H9 (cell line): ENCODE measurements around the gene TMEM125. TPM values are rescaled to one million over a fixed set of nuclear protein-coding genes. Genes with fewer than 3 reads are reported as not detected.

Experiments
- DNase-seq: peaks from one replicate; pipeline ENCODE4 v3.0.0-alpha.2; 2017
- H2AFZ ChIP-seq: one replicate; pipeline ENCODE4 v1.6.1; 2013; ENCODE audit warnings: mild to moderate bottlenecking, low read length, control low read depth, moderate library complexity
- H2AK5ac ChIP-seq: 2 replicates; pipeline ENCODE4 v1.6.1; 2013; ENCODE audit warnings: low read length, control low read depth, mixed read lengths; ENCODE audit not compliant: insufficient read length
- H2BK120ac ChIP-seq: one replicate; pipeline ENCODE4 v1.6.1; 2013; ENCODE audit warnings: low read depth, mild to moderate bottlenecking, low read length, control low read depth, inconsistent platforms; ENCODE audit not compliant: poor library complexity, severe bottlenecking
- H2BK12ac ChIP-seq: 2 replicates; pipeline ENCODE4 v1.6.1; 2013; ENCODE audit warnings: low read length, control low read depth, mixed read lengths, low read depth; ENCODE audit not compliant: insufficient read length
- H2BK15ac ChIP-seq: 2 replicates; pipeline ENCODE4 v1.6.1; 2013; ENCODE audit warnings: low read depth, low read length, control low read depth
- H2BK20ac ChIP-seq: one replicate; pipeline ENCODE4 v1.6.1; 2013; ENCODE audit warnings: low read depth, mild to moderate bottlenecking, low read length, control low read depth, inconsistent platforms; ENCODE audit not compliant: poor library complexity, severe bottlenecking
- H2BK5ac ChIP-seq: 2 replicates; pipeline ENCODE4 v1.6.1; 2013; ENCODE audit warnings: low read length, control low read depth, mixed read lengths; ENCODE audit not compliant: insufficient read length
- H3K14ac ChIP-seq: 2 replicates; pipeline ENCODE4 v1.6.1; 2013; ENCODE audit warnings: low read length, control low read depth; ENCODE audit not compliant: insufficient read depth
- H3K18ac ChIP-seq: 2 replicates; pipeline ENCODE4 v1.6.1; 2013; ENCODE audit warnings: low read depth, mild to moderate bottlenecking, mixed read lengths, low read length, control low read depth; ENCODE audit not compliant: insufficient read length
- H3K23ac ChIP-seq: 2 replicates; pipeline ENCODE4 v1.6.1; 2013; ENCODE audit warnings: low read length, control low read depth, mixed read lengths, low read depth; ENCODE audit not compliant: insufficient read length
- H3K23me2 ChIP-seq: 2 replicates; pipeline ENCODE4 v1.6.1; 2013; ENCODE audit warnings: low read depth, mild to moderate bottlenecking, mixed read lengths, low read length, control low read depth; ENCODE audit not compliant: insufficient read length, poor library complexity, severe bottlenecking
- H3K27ac ChIP-seq: 2 replicates; pipeline ENCODE4 v1.5.1; 2013; ENCODE audit warnings: low read length, control low read depth, mixed read lengths, low read depth; ENCODE audit not compliant: insufficient read length
- H3K27me3 ChIP-seq: 2 replicates; pipeline ENCODE4 v1.6.1; 2013; ENCODE audit warnings: low read length, control low read depth, inconsistent platforms; ENCODE audit not compliant: insufficient read depth
- H3K4ac ChIP-seq: 2 replicates; pipeline ENCODE4 v1.6.1; 2013; ENCODE audit warnings: low read depth, mild to moderate bottlenecking, control low read depth, inconsistent platforms, low read length, moderate library complexity
- H3K4me1 ChIP-seq: 2 replicates; pipeline ENCODE4 v1.6.1; 2013; ENCODE audit warnings: low read length, control low read depth, inconsistent platforms; ENCODE audit not compliant: insufficient read depth
- H3K4me2 ChIP-seq: 2 replicates; pipeline ENCODE4 v1.6.1; 2013; ENCODE audit warnings: low read length, control low read depth, mixed read lengths; ENCODE audit not compliant: insufficient read length, insufficient read depth
- H3K56ac ChIP-seq: 2 replicates; pipeline ENCODE4 v1.6.1; 2013; ENCODE audit warnings: low read depth, mild to moderate bottlenecking, mixed read lengths, low read length, control low read depth; ENCODE audit not compliant: insufficient read length
- H3K79me1 ChIP-seq: 2 replicates; pipeline ENCODE4 v1.6.1; 2013; ENCODE audit warnings: low read depth, mild to moderate bottlenecking, moderate library complexity, low read length, control low read depth, inconsistent platforms; ENCODE audit not compliant: insufficient read depth, poor library complexity, severe bottlenecking
- H3K79me2 ChIP-seq: 2 replicates; pipeline ENCODE4 v1.6.1; 2013; ENCODE audit warnings: low read length, control low read depth, inconsistent platforms; ENCODE audit not compliant: insufficient read depth
- H3K9ac ChIP-seq: 2 replicates; pipeline ENCODE4 v1.6.1; 2013; ENCODE audit warnings: low read length, control low read depth, mixed read lengths; ENCODE audit not compliant: insufficient read length; ENCODE audit errors: extremely low read depth
- H3K9me3 ChIP-seq: one replicate; pipeline ENCODE4 v1.6.1; 2013; ENCODE audit warnings: low read depth, low read length, inconsistent platforms; ENCODE audit not compliant: control insufficient read depth
- H3T11ph ChIP-seq: one replicate; pipeline ENCODE4 v1.6.1; 2013; ENCODE audit warnings: mild to moderate bottlenecking, low read length, control low read depth, inconsistent platforms
- H4K20me1 ChIP-seq: one replicate; pipeline ENCODE4 v1.6.1; 2013; ENCODE audit not compliant: control insufficient read depth, insufficient read length, insufficient read depth
- H4K5ac ChIP-seq: 2 replicates; pipeline ENCODE4 v1.6.1; 2013; ENCODE audit warnings: low read depth, mild to moderate bottlenecking, mixed read lengths, low read length, control low read depth; ENCODE audit not compliant: insufficient read length
- H4K8ac ChIP-seq: replicated peaks from 2 replicates; pipeline ENCODE4 v1.6.1; 2013; ENCODE audit warnings: low read length, control low read depth, mixed read lengths, low read depth; ENCODE audit not compliant: insufficient read length
- H4K91ac ChIP-seq: 2 replicates; pipeline ENCODE4 v1.6.1; 2013; ENCODE audit warnings: low read depth, mild to moderate bottlenecking, moderate library complexity, mixed read lengths, low read length, control low read depth; ENCODE audit not compliant: insufficient read length
- H3K27ac Mint-ChIP-seq, 3 experiments: 2 replicates in 2 of 3; 3 replicates in 1 of 3; pipeline ENCODE4 v1.8.0; 2020 to 2021; ENCODE audit warnings: mixed read lengths in 3 of 3, mild to moderate bottlenecking in 1 of 3, moderate library complexity in 1 of 3
- H3K27me3 Mint-ChIP-seq: 2 replicates; pipeline ENCODE4 v1.8.0; 2021; ENCODE audit warnings: low read depth, mild to moderate bottlenecking, moderate library complexity, mixed read lengths
- H3K36me3 Mint-ChIP-seq, 3 experiments: 2 replicates in 2 of 3; 3 replicates in 1 of 3; pipeline ENCODE4 v1.8.0; 2020 to 2021; ENCODE audit warnings: low read depth in 3 of 3, mixed read lengths in 3 of 3; ENCODE audit not compliant: insufficient read depth in 1 of 3
- H3K4me1 Mint-ChIP-seq, 2 experiments: 2 replicates each; pipeline ENCODE4 v1.8.0; 2020; ENCODE audit warnings: mixed read lengths in 2 of 2
- H3K4me3 Mint-ChIP-seq, 2 experiments: 2 replicates in 1 of 2; 3 replicates in 1 of 2; pipeline ENCODE4 v1.8.0; 2020 to 2021; ENCODE audit warnings: mild to moderate bottlenecking in 2 of 2, mixed read lengths in 2 of 2, moderate library complexity in 1 of 2
- H3K9me3 Mint-ChIP-seq, 2 experiments: 2 replicates in 1 of 2; 3 replicates in 1 of 2; pipeline ENCODE4 v1.8.0; 2020; ENCODE audit warnings: mild to moderate bottlenecking in 2 of 2, mixed read lengths in 2 of 2, moderate library complexity in 1 of 2
- CTCF ChIP-seq: fragments of 200-600 bp; sonication (generic); conservative IDR thresholded peaks from 3 replicates; pipeline ENCODE4 v1.8.0; 2021; ENCODE audit warnings: antibody characterized with exemption, mild to moderate bottlenecking
- WGBS: extraction: QIAGEN DNeasy Blood & Tissue Kit; methylation state at CpG from one replicate; pipeline ENCODE4 v1.1.7; 2013; ENCODE audit warnings: missing lambda C conversion rate, low lambda C conversion rate, mixed read lengths; ENCODE audit not compliant: insufficient read length; ENCODE audit errors: extremely low coverage; 5-methylcytosine and 5-hydroxymethylcytosine counted together
- total RNA-seq: library from RNA; stranded (reverse); gene quantifications from 2 replicates; pipeline ENCODE4 v1.2.1, GENCODE V29; 2021

TMEM125 gene
- total RNA-seq, 1 experiment from 2014 or later, result 19.6 TPM

- Histone ChIP-seq H2AFZ (no peak overlapping the region), H4K91ac (no peak overlapping the region), H2AK5ac (no peak overlapping the region), H4K20me1 (no peaks in the 10 kb centered on the region), H3K4ac (no peak overlapping the region), H3T11ph (no peak overlapping the region), H3K9me3 (no peaks in the 10 kb centered on the region), H3K18ac (no peak overlapping the region), H2BK20ac (no peak overlapping the region), H2BK12ac (no peak overlapping the region), H3K56ac (no peak overlapping the region), H3K79me2 (no peaks in the 10 kb centered on the region), H4K8ac (no peak overlapping the region), H3K27me3 (no peaks in the 10 kb centered on the region), H3K23me2 (no peaks in the 10 kb centered on the region), H2BK15ac (no peak overlapping the region), H2BK120ac (no peak overlapping the region), H3K23ac (no peak overlapping the region), H3K27ac (no peak overlapping the region), H3K14ac (no peak overlapping the region), H3K4me1 (peaks cover 9% of the 10 kb centered on the region), H3K4me2 (no peak overlapping the region), H4K5ac (no peak overlapping the region), H3K9ac (no peak overlapping the region), H2BK5ac (no peak overlapping the region), H3K79me1 (no peaks in the 10 kb centered on the region)
- DNase-seq, result no peak
- peaks cover 28 to 36% of the 10 kb centered on the region in 2 experiments for H3K4me1 Mint-ChIP-seq
- no peaks in the 10 kb centered on the region for H3K9me3 Mint-ChIP-seq
- no peak overlapping the region for H3K4me3 Mint-ChIP-seq
- H3K27ac Mint-ChIP-seq, result no peak overlapping the region; a peak in 1 of 7 replicates
- no peaks in the 10 kb centered on the region for H3K36me3 Mint-ChIP-seq
- no peak for TF ChIP-seq CTCF
- no peaks in the 10 kb centered on the region; the same call in 1 of the 2 replicates for H3K27me3 Mint-ChIP-seq
- WGBS, result no CpG with 5 or more reads among the region's 7 CpGs
Observed at GRCh38 chr1:43293896-43294760, 24.3 kb downstream of the TMEM125 start.
